Calu3 (cell line): ENCODE measurements around the gene QKI. TPM values are rescaled to one million over a fixed set of nuclear protein-coding genes. Genes with fewer than 3 reads are reported as not detected.

ENCODE experiments used
- BruUV-seq: library from RNA; stranded (reverse); fragments of 400-500 nt; replicated peaks from 2 replicates; lab custom pipeline; 2021; lab: Mats Ljungman, UMichigan
- CTCF ChIA-PET: fragments of 300-600 bp; sonication (Branson Sonifier 250); formaldehyde crosslinking; loops from one replicate; lab custom pipeline; 2022; ENCODE audit warnings: antibody characterized with exemption; lab: Charles Lee
- DNase-seq: peaks from one replicate; pipeline ENCODE4 v3.0.0; 2022
- H3K27ac Mint-ChIP-seq: one replicate; pipeline ENCODE4 v1.8.0; 2022; ENCODE audit warnings: mixed read lengths; ENCODE audit not compliant: unreplicated experiment
- H3K27me3 Mint-ChIP-seq: one replicate; pipeline ENCODE4 v1.8.0; 2022; ENCODE audit warnings: mixed read lengths; ENCODE audit not compliant: unreplicated experiment
- H3K36me3 Mint-ChIP-seq: one replicate; pipeline ENCODE4 v1.8.0; 2022; ENCODE audit warnings: mild to moderate bottlenecking, moderate library complexity, mixed read lengths; ENCODE audit not compliant: insufficient read depth, unreplicated experiment
- H3K4me1 Mint-ChIP-seq: one replicate; pipeline ENCODE4 v1.8.0; 2022; ENCODE audit warnings: mild to moderate bottlenecking, low read depth, mixed read lengths; ENCODE audit not compliant: unreplicated experiment
- H3K4me3 Mint-ChIP-seq: one replicate; pipeline ENCODE4 v1.8.0; 2022; ENCODE audit warnings: mild to moderate bottlenecking, low read depth, moderate library complexity, mixed read lengths; ENCODE audit not compliant: unreplicated experiment
- H3K9me3 Mint-ChIP-seq: one replicate; pipeline ENCODE4 v1.8.0; 2022; ENCODE audit warnings: low read depth, mixed read lengths; ENCODE audit not compliant: unreplicated experiment
- intact Hi-C: fragments of 100-400 bp; cut with micrococcal nuclease; formaldehyde crosslinking; loops from one replicate; pipeline ENCODE4 v1.10.0; 2022; ENCODE audit not compliant: unreplicated experiment
- total RNA-seq: library from RNA; stranded (reverse); gene quantifications from 2 replicates; pipeline ENCODE4 v1.2.3, GENCODE V29; 2022
- TF ChIP-seq, protein P1 (sequence below): fragments of 200-600 bp; IDR thresholded peaks from one replicate; pipeline ENCODE4 v1.8.0; 2022; ENCODE audit warnings: antibody characterized with exemption; ENCODE audit not compliant: unreplicated experiment

The QKI gene
- total RNA-seq, 1 experiment from 2014 or later, result 131 TPM

DNA sequence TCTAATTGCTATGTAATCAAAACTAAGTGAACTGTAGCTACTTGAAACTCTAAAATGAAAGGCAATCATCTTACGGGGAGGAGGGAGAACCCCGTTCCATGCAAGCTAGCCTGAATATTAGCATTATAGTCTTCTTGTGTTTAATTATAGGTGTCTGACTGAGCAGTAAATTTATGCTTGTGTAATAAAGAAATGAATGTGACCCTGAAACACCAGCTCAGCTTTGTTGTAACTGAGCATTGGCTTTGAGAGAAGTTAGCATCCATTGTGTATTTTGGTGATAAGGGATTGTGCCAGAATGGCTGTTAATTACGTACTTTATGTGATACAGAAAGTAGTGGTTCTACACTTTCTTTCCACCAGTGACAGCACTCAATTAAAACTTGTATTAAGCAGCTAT lies 86.9 kb downstream of the QKI start:
- intact Hi-C loops, result no loop called here
- no peak for DNase-seq
- Mint-ChIP-seq H3K4me3 (no peak overlapping the region), H3K9me3 (peaks cover 4% of the 10 kb centered on the region), H3K27ac (no peak overlapping the region), H3K36me3 (peaks cover 13% of the 10 kb centered on the region), H3K27me3 (no peaks in the 10 kb centered on the region), H3K4me1 (peaks cover 17% of the 10 kb centered on the region)
- CTCF ChIA-PET, result no interaction called here
- no TSS peak for BruUV-seq
- TF ChIP-seq, protein P1, sequence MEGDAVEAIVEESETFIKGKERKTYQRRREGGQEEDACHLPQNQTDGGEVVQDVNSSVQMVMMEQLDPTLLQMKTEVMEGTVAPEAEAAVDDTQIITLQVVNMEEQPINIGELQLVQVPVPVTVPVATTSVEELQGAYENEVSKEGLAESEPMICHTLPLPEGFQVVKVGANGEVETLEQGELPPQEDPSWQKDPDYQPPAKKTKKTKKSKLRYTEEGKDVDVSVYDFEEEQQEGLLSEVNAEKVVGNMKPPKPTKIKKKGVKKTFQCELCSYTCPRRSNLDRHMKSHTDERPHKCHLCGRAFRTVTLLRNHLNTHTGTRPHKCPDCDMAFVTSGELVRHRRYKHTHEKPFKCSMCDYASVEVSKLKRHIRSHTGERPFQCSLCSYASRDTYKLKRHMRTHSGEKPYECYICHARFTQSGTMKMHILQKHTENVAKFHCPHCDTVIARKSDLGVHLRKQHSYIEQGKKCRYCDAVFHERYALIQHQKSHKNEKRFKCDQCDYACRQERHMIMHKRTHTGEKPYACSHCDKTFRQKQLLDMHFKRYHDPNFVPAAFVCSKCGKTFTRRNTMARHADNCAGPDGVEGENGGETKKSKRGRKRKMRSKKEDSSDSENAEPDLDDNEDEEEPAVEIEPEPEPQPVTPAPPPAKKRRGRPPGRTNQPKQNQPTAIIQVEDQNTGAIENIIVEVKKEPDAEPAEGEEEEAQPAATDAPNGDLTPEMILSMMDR, result no peak

DNA sequence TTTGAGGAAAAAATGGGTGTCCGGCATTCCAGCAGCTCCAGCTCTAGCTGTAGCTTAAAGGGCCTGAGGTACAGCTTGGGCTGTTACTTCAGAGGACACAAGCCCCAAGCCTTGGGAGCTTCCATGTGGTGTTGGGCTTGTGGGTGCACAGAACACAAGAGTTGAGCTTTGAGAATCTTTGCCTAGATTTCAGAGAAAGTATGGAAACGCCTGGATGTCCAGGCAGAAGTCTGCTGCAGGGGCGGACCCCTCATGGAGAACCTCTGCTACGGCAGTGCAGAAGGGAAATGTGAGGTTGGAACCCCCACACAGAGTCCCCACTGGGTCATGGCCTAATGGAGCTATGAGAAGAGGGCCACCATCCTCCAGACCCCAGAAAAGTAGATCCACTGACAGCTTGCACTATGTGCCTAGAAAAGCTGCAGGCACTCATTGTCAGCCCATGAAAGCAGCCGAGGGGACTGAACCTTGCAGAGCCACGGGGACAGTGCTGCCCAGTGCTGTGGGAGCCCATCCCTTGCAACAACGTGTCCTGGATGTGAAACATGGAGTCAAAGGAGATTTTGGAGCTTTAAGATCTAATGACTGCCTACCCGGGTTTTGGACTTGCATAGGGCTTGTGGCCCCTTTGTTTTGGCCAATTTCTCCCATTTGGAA lies 90.6 kb downstream of the QKI start:
- Mint-ChIP-seq H3K4me1 (peaks cover 3% of the 10 kb centered on the region), H3K9me3 (peaks cover 10% of the 10 kb centered on the region), H3K27ac (no peak overlapping the region), H3K36me3 (peaks cover 17% of the 10 kb centered on the region), H3K27me3 (no peaks in the 10 kb centered on the region), H3K4me3 (no peak overlapping the region)
- no TSS peak for BruUV-seq
- TF ChIP-seq, protein P1, result no peak
- intact Hi-C loops, result no loop called here
- DNase-seq, result no peak
- CTCF ChIA-PET, result no interaction called here

DNA sequence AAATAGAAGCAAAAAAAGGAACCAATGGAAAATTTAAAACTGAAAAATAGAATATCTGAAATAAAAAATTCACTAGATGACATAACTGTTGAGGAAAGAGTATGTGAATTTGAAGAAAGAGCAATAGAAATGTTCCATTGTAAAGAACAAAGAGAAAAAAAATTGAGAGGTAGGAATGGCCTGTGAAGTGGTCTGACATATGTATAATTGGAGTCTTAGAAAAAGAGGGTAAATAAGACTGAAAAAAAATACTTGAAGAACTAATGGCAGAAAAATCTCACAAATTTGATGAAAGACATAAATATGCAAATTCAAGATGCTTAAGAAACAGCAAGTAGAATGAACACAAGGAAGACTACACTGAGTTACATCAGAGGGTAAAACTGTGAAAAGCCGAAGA lies 93.4 kb downstream of the QKI start:
- Mint-ChIP-seq H3K36me3 (peaks cover 14% of the 10 kb centered on the region), H3K4me1 (peaks cover 8% of the 10 kb centered on the region), H3K9me3 (peaks cover 10% of the 10 kb centered on the region), H3K4me3 (no peak overlapping the region), H3K27ac (peak overlapping the region; percentile 6), H3K27me3 (no peaks in the 10 kb centered on the region)
- intact Hi-C loops, result no loop called here
- TF ChIP-seq, protein P1, result no peak
- no peak for DNase-seq
- CTCF ChIA-PET, result no interaction called here
- no TSS peak for BruUV-seq

- H3K4me1 Mint-ChIP-seq, result peaks cover 41% of the 10 kb centered on the region
- H3K27me3 Mint-ChIP-seq, result no peaks in the 10 kb centered on the region
- H3K27ac Mint-ChIP-seq, result peak overlapping the region; percentile 76
- H3K36me3 Mint-ChIP-seq, result peaks cover 9% of the 10 kb centered on the region
- intact Hi-C loops, result loop anchor here (2.0 to 5.0 kb wide), 3 partner anchors 16 to 96 kb away; no protein-coding TSS in a partner anchor
- H3K4me3 Mint-ChIP-seq, result peak overlapping the region; percentile 36
- TF ChIP-seq, protein P1, result no peak
- CTCF ChIA-PET, result no interaction called here
- BruUV-seq, result no TSS peak
- H3K9me3 Mint-ChIP-seq, result peaks cover 3% of the 10 kb centered on the region
- no peak for DNase-seq
Observed at GRCh38 chr6:163513003-163513402, 98.5 kb downstream of the QKI start.
